Choroid plexus epithelial cell (primary cell): ENCODE measurements around the gene MVK.

ENCODE experiments used
- DNase-seq: peaks from one replicate; pipeline ENCODE4 v3.0.0-alpha.2; 2010; ENCODE audit warnings: low read depth
- H3K4me3 ChIP-seq: 2 replicates; pipeline ENCODE4 v1.5.1; 2011; ENCODE audit warnings: low read depth, mild to moderate bottlenecking, control low read depth, low read length, moderate library complexity
- TF ChIP-seq, protein P1 (sequence below): conservative IDR thresholded peaks from 2 replicates; pipeline ENCODE4 v1.5.1; 2011; ENCODE audit warnings: low read depth, mild to moderate bottlenecking, control low read depth, inconsistent platforms, low read length, moderate library complexity

Gene MVK

DNA sequence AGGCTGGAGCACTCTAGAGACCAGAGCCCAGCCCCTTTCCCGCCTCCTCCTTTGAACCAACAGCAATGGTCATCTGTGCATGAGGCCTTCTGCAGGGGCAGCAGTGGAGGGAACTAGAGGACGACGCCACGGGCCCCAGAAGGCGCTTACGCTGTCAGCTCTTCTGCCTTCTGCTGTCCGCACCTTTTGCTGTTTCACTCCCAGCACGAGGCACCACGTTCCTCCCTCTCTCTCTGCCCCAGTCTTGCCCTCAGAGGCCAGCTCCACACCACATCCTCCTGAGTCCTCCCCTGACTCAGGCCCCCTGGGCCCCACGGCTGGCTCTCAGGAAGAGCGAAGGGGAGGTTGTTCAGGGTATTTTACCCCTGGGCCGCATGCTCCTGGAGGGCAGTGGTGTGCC is 15.8 kb upstream of the MVK start:
- TF ChIP-seq, protein P1, sequence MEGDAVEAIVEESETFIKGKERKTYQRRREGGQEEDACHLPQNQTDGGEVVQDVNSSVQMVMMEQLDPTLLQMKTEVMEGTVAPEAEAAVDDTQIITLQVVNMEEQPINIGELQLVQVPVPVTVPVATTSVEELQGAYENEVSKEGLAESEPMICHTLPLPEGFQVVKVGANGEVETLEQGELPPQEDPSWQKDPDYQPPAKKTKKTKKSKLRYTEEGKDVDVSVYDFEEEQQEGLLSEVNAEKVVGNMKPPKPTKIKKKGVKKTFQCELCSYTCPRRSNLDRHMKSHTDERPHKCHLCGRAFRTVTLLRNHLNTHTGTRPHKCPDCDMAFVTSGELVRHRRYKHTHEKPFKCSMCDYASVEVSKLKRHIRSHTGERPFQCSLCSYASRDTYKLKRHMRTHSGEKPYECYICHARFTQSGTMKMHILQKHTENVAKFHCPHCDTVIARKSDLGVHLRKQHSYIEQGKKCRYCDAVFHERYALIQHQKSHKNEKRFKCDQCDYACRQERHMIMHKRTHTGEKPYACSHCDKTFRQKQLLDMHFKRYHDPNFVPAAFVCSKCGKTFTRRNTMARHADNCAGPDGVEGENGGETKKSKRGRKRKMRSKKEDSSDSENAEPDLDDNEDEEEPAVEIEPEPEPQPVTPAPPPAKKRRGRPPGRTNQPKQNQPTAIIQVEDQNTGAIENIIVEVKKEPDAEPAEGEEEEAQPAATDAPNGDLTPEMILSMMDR = no peak
- DNase-seq = peak; percentile 66
- no peak overlapping the region for H3K4me3 ChIP-seq

DNA sequence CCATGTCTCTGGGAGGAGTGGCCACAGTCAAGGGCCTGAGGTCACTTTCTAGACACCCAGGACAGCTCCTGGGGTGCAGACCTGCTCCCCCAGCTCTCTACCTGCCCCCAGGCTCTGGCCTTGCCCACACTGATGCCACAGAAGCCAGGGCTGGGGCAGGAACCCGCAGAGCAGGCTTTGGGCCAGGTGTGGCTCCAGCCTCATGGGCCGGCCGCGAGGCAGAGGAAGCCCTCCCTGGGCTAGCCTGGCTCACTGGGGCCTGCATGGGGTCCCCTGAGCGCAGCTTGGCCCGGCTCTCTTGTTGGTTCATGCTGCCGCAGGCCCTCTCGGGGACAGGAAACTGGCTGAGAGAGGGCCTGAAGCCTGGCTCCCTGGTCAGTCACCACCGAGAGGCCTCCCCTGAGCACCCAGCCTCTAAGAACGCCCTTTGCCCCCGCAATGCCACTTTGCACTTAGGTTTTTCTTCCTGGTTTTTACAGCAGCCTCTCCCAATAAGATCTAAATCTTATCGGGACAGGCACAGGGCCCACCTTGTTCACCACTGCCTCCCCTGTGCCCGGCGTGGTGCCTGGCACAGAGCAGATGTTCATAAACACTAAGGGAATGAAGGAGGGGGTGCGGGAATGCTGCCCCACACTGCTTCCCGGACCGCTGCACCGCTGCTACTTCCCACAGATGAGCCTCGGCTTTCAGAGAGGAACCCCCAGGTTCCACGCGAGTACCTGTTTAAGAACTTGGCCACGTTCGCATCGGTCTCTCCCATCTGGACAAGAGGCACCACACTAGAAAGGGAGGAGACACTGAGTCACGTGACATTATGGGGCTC is 15.0 kb upstream of the MVK start:
- H3K4me3 ChIP-seq = no peak overlapping the region
- no peak for DNase-seq
- TF ChIP-seq, protein P1 = no peak

DNA sequence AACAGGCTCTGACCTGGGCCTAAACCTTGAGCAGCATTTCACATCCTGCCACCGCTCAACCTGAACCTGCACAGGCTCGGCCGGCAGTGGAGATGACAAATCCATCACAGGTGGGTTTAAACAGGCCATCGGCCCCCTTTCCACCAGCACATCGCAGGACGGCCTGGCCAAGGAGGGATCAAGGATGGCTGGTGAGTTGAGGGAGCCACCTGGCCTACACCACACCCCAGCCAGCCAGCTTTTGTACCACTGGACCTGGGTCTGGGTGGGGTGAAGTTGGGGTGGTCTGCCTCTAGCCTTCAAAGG is 14.4 kb upstream of the MVK start:
- TF ChIP-seq, protein P1 = no peak
- no peak for DNase-seq
- H3K4me3 ChIP-seq = no peak overlapping the region

DNA sequence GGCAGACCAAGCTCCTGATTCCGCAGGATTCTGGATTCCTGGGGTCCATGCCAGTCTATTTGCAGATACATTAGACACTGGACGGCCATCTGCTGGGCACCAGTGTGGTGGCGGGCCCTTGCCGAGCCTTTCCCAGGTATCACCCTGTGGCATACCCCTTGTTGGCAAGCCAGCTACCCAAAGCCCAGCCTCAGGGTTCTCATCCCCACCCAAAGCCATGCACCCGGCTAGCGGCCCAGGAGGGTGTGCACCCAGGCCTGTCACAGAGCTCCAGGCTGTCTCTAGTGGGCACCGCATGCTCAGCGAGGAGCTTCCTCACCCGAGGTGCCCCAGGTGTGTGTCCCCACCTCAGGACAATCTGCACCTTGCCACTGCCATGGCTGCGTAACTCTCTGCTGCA is 14.0 kb upstream of the MVK start:
- no peak overlapping the region for H3K4me3 ChIP-seq
- DNase-seq = no peak
- TF ChIP-seq, protein P1 = no peak

DNA sequence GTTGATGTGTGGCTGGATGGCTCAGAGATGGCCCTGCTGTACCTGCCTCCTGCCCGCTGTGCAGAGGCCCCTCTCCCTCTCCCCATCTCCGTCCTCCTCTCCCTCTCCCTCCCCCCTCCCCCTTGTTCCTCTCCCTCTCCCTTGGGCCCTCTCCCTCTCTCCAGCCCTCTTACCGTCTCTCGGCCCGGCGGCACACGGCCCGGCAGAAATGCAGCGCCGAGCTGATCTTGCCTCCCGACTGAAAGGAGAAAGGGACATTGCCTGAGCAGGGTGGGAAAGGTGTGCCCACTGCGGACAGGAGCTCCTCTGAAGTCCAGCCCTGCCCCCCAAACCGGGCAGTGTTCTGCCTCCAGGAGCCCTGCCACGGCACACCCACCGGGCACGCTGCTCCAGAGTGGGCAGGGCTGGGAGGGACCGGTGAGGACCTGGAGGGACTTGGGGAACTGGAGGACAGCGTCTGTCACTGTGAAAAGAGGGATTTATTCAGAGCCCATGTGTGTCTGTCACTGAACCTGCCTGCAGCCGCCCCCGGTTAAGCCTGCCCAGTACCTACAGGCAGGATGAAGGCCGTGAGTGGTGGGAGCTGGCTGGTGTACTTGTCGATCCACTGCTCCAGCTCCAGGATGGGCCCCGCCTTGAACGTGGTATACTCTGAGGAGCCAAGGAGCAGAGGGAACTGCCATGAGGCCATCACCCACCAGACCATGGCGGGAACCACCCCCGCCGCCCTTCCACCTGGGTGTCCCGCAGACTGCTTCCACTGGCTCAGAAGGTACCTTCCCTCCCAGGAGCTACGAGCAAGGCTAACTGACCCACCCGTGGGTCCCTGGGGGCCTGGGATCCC is 12.5 kb upstream of the MVK start:
- DNase-seq = no peak

DNA sequence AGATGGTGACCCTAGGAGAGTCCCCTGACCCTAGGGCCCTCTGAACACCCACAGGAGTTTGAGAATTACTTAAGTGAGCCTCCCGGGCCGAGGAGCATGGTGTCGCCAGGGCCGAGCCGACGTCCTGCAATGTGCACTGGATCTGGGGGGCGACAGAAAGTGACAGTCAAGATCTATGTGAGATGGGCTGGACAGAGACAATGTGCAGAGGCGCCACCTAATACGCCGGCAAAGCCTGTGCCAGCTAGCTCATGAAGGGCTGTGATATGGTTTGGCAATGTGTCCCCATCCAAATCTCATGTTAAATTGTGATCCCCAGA is 11.9 kb upstream of the MVK start:
- TF ChIP-seq, protein P1 = no peak
- H3K4me3 ChIP-seq = no peak overlapping the region
- no peak for DNase-seq

More for the DNA sequence above, 12.5 kb upstream of the MVK start:
- no peak overlapping the region for H3K4me3 ChIP-seq
- TF ChIP-seq, protein P1 = no peak
